GM19468 (cell line): ENCODE data around the gene IKBKG.
"Not testable (repeated sequence)": the region's sequence is repeated elsewhere in the genome, so short reads cannot be mapped to it uniquely, and the experiment has no call there.

Experiments used
- ATAC-seq: cut with Tn5 transposase; IDR thresholded peaks from one replicate; pipeline ENCODE4 v1.9.1; 2021; ENCODE audit warnings: mild to moderate bottlenecking, moderate library complexity, moderate number of reproducible peaks; ENCODE audit not compliant: unreplicated experiment; ENCODE audit errors: extremely low read depth

IKBKG gene

DNA sequence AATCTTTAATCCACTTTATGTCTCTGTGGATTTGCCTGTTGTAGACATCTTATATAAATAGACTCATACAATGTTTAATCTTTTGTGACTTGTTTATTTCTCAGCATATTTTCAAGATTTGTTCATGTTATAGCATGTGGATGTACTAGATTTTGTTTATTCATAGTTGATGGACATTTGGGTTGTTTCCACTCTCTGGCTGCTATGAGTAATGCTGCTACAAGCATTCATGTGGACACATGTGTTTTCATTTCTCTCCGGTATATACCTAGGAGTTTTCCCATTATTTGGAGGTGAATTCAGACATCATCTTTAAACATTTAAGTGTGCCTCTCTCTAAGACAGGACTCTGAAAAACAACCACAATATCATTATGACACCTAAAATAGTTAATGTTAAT lies 2.3 kb downstream of the IKBKG start:
- no peak for ATAC-seq

DNA sequence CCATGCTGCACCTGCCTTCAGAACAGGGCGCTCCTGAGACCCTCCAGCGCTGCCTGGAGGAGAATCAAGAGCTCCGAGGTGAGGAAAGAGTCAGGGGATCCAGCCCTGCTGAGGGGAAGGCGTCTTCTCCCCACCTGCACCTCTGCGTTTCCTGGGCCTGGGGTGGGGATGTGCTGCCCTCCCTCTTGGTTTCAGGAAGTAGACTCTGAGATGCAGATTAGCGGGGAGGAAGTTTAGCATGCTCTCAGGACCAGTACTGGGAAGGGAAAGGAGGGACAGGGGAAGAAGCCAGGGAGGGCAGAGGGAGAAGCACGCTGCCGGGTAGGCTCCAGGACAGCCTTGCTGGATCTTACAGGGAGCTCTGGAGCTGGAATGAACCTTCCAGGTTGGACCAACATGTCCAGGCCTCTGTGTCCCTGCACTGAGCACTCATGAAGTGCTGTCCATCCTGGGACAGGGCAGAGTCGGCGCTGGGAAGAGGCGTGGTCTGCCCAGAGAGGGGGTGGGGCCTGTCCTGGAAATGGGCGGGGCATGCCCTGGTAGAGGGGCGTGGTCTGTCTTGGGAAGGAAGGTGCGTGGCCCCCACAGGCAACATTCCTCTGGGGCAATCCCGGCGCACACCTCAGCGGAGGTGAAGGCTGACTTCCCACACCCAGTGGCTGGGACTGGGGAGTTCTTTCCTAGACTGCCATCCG lies 4.8 kb downstream of the IKBKG start:
- not testable (repeated sequence) for ATAC-seq

DNA sequence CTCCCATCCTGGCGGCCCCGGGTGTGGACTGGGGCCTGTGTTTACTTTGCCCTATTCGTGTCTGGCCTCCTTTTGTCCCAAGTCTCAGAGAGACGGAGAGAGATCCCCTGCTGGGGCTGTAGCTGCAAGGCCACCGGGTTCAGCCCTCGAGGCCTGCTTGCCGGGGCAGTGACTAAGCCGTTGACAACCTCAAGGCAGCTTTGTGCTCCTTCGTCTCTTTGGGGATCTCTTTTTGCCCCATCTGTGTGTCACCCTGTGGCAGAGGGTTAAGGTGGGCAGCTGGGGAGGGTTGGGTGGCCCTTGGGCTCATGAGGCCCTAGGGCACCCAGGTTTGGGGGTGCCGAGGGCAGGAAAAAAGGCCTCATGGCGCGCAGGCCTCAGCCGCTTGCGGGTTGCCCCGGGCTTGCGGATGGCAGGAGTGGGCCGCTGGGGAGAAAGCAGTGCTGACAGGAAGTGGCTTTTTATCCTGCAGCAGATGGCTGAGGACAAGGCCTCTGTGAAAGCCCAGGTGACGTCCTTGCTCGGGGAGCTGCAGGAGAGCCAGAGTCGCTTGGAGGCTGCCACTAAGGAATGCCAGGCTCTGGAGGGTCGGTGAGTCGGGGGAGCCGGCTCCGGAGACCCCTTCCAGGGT lies 10.8 kb downstream of the IKBKG start:
- not testable (repeated sequence) for ATAC-seq

DNA sequence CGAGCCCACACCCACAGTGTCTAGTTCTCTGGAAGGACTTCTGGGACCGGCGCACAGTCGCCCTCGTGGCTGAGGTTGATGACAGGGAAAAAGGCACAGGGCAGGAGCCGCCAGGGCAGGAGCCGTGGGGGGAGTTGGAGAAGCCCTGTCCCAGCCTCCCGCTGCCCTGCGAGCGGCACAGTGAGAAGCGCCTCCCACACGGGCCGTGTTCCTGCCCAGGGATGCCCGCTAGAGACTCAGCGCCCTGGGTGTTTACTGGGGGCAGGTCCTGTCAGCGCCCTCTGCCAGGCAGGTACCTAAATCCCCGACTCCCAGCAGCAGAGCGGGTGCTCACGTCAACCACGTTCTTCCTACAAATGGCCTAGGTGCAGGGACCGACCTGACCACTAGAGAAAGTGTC lies 11.5 kb downstream of the IKBKG start:
- not testable (repeated sequence) for ATAC-seq

DNA sequence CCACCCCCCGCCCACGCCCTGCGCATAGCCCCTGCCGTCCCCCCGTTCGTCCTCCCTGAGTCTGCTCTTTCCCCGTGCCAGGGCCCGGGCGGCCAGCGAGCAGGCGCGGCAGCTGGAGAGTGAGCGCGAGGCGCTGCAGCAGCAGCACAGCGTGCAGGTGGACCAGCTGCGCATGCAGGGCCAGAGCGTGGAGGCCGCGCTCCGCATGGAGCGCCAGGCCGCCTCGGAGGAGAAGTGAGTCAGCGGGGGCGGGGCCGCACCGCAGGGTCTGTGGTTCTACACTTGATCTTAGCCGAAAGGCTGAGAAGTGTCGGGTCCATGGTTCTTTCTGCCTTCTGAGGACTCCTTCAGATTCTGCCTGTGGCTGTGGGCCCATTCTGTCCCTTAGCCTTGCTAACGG lies 12.9 kb downstream of the IKBKG start:
- ATAC-seq = not testable (repeated sequence)

DNA sequence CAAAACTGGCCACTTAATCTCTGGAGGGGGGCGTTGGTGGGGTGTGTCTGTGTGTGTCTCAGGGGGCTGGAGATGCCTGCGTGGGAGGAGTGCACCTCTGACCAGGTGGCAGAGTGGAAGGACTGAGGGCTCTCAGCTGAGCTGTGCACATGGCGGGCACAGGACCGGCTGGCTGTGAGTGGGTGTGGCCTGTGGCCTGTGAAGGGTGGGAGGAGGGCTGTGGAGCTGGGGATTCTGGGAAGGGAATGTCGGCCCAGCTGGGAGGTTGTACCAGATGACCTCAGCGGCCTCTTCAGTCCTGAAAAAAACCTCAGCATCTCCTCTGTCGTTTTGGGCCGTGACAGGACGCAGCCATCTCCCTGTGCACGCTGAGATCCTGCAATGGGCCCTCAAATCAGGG lies 14.9 kb downstream of the IKBKG start:
- ATAC-seq = not testable (repeated sequence)

DNA sequence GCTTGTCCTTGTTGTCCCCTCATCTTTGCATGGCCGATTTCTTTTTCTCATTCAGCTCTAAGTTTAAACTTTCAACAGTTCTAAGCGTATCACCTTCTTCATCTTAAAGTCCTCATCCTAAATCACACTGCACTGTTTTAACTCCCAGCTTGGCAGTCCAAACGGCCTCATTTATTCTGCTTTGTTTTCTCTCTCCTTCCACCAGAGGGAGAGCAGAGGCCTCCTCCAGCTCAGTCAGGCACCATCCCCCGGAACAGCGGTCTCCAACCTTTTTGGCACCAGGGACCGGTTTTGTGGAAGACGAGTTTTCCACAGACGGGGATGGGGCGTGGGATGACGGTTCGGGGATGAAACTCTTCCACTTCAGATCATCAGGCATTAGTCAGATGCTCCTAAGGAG lies 22.9 kb downstream of the IKBKG start:
- ATAC-seq = not testable (repeated sequence)

DNA sequence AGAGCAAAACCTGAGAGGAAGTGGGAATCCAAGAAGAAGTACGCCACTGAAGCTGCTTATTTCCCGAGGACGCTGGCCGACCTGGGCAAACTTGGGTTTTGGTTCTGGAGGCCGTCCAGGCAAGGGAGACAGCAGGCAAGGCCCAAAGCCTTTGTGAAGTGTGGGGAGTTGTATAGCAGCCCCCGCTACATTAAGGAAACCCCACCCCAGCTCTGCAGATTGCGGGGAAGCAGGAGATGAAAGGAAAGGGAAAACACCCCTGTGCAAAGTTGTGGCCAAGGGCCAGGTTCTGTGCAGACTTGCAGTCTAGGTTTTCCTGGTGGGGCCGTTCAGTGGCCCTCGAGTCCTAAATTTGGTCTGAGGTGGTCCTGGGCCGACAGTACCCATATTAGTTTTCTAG lies 25.6 kb downstream of the IKBKG start:
- ATAC-seq = not testable (repeated sequence)

DNA sequence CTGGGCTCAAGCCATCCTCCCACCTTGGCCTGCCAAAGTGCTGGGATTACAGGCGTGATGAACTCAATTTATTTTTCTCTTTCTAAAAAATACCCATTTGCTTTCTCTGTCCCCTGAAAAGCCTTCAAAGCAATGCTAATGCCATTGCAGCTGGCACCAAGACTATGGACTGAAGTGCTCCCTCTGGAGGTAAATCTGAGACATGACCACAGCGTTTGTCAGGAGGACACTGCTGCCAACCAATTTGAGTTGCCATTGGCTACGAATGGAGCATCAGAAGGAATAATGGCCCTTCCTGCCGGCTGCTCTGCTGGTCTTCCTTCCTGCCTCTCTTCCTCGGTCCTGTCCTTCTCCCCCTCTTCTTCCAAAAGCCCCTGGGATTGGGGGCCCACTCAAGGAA lies 27.7 kb downstream of the IKBKG start:
- ATAC-seq = not testable (repeated sequence)

DNA sequence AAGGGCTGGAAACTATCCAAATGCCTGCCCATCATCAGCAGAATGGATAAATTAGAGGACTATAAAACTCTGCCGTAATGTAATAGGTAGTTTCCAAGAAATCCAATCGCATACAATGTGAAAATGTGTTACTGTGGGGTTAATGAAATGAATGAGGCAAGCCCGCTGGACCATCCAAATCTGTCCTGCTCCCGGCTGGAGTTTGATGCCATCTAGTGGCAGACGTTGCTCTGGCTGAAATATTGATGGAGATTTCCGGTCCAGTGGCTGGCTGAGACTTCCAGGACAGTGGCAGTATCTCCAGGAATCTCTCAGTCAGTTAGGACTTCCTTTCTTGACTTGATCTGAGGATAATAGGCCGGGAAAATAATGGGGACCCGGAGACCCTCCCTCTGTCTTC lies 35.6 kb downstream of the IKBKG start:
- ATAC-seq = not testable (repeated sequence)

DNA sequence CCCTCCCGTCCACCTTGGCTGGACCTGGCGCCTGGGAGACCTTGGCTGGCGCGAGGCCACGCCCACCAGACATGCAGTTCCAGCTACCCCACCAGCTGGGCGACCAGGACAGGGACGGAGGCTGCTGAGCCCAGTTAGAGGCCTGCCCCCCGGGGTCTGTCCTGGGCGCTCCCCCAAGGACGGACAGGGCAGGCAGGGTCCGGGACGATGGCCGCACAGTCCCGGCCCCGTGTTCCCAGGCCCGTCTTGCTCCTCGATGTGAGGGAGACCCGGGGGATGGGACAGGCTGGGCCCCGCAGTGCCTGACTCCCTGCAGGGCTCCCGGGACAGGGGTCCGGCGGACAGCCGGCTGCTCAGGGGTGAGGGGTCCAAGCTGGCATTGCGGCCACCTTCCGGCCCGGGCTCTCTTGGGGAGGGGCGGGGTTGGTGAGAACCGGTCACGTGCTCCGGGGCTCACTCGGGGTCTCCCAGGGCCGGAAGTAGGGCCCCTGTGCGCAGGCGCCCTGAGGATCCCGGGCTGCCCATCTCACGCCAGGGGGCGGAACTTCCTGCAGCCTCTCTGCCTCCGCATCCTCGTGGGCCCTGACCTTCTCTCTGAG lies 37.3 kb downstream of the IKBKG start, which contains the start of gene CTAG1A:
TSS of gene CTAG1A (plus strand) at position 549 of the 599 bp plus-strand sequence. CDS start 74 bp downstream, outside the sequence.
- ATAC-seq = not testable (repeated sequence)

DNA sequence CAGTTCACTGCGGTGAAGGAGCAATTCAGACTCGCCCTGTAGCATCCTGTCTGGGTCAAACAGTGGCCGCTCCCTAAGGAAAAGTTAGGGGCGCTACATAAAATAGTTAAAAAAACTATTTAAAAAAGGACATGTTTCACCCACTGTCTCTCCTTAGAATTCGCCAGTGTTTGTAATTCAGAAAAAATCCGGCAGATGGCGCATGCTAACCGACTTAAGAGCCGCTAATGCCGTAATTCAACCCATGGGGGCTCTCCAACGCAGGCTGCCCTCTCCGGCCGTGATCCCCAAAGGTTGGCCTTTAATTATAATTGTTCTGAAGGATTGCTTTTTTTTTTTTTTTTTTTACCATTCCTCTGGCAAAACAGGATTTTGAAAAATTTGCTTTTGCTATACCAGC lies 43.0 kb downstream of the IKBKG start:
- not testable (repeated sequence) for ATAC-seq

DNA sequence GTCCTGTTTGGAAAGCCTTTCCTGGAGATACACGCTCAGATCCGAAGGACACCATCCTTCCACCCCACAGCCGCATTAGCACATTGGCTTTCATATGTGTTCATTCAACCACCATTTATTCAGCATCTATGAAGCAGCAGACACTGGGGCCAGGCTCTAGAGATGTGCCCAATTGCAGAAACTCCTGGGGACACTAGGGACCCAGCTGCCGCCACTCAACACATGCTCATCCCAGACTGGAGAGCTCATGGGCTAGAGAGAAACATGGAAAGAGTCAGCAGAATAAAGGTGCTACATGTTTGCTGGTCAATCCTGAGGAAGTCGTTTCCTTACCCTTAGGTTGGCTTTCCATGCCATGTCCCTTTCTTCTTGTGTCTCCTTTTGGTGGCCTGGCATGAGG lies 45.1 kb downstream of the IKBKG start:
- ATAC-seq = no peak

DNA sequence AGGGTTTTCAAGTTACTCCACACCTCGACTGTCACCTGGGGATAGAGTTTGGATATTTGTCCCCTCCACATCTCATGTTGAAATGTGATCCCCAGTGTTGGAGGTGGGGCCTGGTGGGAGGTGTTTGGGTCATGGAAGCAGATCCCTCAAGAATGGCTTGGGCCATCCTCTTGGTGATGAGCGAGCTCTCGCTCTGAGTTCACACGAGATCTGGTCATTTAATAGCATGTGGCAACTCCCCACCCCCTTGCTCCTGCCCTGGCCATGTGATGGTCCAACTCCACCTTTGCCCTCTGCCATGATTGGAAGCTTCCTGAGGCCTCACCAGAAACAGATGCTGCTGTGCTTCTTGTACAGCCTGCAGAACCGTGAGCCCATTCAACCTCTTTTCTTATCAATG lies 45.8 kb downstream of the IKBKG start:
- ATAC-seq = no peak

DNA sequence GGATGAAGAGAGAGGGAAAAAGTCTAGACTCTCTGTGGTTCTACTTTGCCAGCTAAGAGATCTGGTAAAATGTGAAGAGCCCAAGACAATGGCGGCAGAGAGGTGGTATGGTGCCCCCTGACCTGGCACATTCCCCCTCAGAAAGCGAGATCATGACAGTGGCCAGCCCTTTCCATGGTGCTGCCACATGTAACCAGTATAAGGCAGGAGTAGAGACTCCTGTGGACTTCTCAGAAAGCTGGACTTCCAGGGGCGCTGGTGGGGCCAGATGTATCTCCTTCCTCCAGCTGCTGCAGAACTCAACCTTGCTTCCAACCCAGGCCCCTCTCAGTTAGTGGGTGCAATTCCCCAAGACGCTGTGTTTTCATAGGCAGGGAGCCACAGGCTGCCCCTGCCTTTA lies 47.1 kb downstream of the IKBKG start:
- no peak for ATAC-seq

DNA sequence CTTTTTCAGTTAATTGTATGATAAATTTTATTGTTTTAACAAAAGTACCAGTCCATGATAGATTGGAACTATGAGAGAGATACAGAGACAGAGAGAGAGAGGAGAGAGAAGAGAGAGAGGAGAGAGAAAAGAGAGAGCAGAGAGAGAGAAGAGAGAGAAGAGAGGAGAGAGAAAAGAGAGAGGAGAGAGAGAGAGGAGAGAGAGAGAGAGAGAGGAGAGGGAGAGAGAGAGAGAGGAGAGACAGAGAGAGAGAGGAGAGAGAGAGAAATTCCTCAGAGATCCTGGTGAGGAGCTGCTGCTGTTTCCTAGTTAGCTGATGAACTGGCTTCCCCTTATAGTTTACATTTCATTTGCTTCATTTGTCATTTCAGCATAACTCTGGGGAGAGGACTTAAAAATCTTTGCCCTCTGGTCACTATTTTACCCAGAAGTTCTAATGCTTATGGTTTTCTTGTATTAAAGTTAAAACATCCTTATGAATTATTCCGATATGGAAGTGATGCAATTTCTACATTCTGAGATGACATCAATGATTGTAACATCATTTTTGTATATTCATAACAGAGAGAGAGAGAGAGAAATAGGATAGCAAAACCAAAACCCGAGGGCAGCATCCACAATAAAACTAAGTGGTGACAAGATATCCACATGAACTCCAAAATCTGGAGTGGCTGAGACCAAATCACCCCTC lies 48.3 kb downstream of the IKBKG start:
- ATAC-seq = no peak

DNA sequence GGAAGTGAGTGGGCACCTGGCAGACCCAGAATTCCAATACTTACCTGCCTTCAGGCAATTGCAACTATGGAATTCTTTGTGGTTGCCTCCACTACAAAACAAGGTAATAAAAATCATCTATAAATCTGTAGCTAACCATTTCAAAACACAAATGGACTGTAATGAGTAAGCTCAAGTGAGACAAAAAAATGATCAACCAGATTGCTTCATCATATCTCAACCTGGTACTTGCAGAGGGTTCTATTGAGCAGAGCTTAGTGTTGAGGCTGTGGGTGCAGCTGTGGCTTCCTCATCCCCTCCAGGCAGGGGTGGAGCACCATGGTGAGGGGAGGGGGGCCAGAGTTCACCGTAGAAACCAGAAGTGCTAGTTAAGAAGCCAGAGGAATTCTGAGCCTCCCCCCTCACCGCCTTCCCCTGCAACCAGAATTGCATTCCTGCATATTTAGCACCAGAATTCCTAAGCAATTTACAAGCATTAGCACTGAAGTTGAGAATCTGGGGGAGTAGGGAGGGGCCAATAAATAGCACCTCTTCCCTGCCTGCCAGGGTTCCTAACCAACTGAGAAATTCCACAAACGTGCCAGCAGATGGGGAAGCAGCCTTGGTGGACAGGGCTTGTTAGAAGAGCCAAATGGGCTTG lies 49.0 kb downstream of the IKBKG start:
- no peak for ATAC-seq

DNA sequence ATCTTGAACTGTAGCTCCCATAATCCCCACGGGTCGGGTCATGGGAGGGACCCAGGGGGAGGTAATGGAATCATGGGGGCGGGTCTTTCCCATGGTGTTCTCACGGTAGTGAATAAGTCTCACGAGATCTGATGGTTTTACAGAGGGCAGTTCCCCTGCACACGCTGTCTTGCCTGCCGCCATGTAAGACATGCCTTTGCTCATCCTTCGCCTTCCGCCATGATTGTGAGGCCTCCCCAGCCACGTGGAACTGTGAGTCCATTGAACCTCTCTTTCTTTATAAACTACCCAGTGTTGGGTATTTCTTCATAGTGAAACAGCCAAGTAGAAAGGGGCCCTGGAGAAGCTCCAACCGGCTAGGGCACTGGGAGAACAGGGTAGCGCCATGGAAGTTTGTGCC lies 49.8 kb downstream of the IKBKG start:
- ATAC-seq = no peak

DNA sequence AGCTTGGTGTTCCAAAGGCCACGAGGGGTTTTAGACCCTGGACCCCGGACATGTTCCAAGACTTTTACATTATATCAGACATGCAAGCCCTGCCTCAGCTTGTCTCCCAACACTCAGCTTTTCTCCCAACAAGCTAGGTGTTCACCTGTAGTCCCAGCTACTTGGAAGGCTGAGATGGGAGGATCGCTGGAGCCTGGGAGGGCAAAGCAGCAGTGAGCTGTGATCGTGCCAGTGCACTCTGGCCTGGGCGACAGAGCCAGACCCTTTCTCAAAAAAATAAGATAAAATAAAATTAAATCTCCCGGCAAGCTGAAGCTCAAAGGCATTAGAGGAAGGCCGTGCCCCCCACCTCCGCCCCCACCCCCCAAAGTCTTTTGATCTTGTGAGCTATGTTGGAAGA lies 51.2 kb downstream of the IKBKG start:
- no peak for ATAC-seq

DNA sequence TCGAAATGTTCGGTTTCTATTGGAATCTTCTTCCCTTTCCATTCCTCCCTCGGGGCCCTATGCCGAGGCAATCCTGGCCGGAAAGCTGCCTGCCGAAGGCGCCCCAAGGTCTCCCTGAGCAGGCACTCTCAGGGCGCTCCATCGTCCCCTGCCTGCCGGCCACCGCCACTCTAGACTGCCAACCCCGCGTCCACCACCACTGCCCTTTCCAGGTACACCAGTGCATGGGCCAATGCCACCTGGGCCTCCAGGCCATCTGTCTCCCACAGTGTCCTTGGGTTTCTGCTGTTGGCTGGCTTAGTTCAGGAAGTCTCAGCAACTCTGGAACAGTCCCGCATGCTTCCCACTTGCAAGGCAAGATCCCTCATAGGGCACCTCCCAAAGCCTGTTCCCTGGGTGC lies 52.1 kb downstream of the IKBKG start:
- no peak for ATAC-seq
